SIG-M5 treated with dmso at 0.1 percent for 504 hours (cell line): Measurements from ENCODE around the gene MMRN2.

Experiments
- DNase-seq: peaks from one replicate; lab custom pipeline; 2025; ENCODE audit not compliant: unreplicated experiment; lab: John Stamatoyannopoulos, UW

Gene MMRN2

DNA sequence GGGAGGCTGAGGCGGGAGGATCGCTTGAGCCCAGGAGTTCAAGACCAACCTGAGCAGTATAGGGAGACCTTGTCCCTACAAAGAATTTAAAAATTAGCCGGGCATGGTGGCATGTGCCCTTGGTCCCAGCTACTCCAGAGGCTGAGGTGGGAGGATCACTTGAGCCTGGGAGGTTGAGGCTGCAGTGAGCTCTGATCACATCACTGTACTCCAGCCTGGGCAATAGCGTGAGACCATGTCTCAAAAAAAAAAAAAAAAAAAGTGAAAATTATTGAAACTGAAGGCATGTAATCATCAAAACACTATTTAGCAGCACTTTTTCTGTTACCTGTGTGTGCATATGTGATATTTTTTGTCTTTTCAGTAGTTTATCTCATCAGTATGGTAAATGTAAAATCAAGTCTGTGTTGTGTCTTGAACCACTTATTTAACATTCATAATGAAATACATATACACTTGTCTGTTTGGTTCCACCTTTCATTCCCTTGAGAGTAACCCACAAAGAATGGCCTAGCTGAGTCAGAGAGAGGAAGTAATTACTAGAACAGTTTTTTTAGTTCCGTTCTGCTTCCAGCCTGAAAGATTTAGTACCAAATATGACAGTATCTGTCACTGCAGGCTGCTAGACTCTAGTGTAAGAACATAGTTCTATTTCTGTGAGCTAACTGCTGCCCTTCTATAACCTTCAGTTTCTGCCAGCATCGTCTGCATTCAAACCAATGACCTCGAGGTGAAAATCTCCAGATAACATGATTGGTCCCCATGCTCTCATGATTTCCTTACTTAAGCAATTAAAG is 68.6 kb downstream of the MMRN2 start:
- peak; percentile 81 for DNase-seq
